NCI-H748 (cell line): ENCODE data around the gene SGPP2.
"Not testable (repeated sequence)": the region's sequence is repeated elsewhere in the genome, so short reads cannot be mapped to it uniquely, and the experiment has no call there.

Experiments
- DNase-seq: peaks from one replicate; lab custom pipeline; 2025; ENCODE audit not compliant: unreplicated experiment; lab: John Stamatoyannopoulos, UW

Gene SGPP2

DNA sequence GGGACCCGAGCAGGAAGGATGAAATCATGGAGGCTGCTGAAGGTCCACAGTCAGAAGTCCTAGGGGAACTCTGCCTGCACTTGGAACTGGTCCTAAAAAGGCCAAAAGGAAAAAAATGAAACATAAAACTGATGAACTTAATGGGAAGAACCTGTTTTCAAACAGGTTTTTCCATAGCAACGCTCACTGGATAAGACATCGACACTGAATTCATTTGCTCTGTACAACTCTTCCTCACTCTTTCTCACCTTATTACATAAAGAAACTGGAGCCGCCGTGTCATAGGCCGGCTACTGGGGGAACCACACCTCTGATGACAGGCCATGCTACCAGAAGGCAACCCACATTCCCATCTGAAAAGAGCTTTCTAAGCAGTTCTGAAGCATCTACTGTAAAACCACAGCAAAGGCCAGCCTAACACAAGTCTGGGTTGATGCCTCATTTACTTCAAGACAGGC, 147.9 kb downstream of the SGPP2 start:
- peak; percentile 11 for DNase-seq

DNA sequence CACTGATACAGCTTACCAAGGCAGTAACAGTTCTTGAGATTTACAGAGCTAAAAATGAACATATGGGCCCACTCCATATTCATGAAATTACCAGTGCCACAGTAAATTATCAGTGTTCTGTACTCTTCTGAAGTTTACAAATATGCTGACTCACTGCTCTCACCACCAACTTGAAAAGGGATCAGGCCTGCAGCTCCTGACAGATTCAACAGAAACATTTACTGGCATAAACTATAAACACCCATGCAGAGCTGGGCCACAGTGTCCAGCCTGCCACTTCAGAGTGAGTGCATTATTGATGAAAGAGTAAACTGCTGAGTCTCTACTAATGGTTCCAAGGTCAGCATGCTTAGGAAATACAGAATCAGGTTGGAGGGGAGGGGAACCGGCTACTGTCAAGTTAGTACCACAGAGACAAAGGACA, 148.4 kb downstream of the SGPP2 start:
- DNase-seq: no peak

DNA sequence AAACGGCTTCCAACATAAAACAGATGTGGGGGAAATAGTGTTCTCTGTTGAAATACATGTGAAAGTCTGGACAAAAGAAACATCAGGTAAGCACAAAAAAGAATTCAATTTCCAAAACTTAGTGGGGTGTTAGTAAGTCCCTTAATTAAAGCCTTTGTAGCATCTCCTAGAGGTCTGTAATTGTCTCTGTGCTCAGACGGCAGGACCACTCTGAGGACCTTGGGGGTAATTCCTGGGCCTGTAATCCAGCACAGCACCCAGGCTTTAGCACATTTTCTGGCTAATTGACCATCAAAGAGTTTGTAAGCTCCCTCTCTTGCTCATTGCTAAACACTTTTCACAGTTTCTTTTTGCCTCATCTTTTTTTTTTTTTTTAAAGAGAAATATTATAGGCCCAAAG, 151.3 kb downstream of the SGPP2 start:
- no peak for DNase-seq

DNA sequence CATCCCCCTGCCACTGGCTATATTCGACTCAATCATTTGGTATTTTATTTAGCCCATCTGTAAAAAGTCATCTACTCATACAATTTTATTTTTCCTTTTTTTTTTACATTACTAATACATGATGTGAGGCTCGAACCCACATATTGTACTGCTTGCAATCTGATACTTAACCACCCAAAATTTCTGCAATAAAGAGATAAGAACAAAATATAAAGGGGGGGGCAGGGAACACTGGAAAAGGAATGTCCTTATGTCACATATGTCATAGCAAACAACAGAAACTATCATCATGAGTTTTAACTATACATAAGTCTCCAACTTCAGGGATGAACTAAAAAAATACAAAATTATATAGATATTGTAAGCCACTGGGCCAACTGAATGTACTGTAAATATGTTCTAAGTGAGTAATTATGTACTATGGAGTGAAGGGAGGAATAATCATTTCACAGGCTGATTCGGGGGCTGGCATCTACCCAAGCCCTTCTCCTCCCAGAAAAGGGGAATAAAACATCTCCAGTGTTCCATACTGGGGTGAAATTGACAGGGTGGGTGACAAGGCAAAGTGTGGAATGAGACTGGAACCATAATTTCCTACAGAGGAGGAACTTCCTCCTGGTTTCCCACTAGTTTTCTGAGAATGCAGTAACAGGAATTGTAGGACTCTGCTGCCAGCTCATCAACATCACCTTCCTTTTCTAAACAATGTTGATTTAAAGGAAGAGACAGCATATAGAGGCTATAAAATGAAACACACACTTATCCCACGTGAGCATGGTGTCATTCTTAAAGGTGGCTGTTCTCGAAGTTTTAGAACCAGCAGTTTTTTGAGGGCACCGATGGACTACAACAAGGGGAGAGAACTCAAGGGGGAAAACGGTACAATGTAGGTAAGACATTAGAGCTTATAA, 152.1 kb downstream of the SGPP2 start:
- DNase-seq: no peak

DNA sequence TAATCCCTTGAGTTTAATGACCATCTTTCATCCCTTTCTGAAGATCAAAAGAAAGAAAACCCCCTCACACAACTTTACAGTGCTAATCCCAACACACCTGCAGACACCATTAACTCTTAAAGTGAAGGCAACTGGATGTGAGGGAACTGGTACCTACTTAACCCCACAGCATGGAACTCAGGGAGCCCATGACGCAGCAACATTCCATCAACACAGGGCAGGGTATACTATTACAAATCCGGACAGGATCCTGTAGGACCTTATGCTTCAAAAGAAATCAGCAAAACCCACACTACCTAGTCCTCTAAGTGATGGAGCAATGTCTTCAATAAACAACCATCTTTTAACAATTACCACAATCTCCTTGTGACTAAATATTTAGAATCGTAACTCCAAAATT, 153.0 kb downstream of the SGPP2 start:
- no peak for DNase-seq

DNA sequence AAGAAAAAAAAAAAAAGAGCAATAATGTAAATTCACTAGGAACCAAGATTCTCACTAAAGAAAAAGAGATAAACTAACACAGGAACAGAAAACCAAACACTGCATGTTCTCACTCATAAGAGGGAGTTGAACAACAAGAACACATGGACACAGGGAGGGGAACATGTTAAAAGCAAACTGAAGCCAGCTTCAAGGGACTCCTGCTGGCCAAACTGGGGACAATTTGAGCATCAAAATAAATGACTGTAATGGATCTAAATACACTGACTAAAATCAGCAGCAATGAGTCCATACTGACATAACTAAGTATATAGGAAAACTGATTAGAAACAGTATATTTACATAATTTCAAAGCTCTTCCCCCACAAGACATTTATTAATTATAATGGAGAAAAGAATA, 158.6 kb downstream of the SGPP2 start:
- DNase-seq: no peak

DNA sequence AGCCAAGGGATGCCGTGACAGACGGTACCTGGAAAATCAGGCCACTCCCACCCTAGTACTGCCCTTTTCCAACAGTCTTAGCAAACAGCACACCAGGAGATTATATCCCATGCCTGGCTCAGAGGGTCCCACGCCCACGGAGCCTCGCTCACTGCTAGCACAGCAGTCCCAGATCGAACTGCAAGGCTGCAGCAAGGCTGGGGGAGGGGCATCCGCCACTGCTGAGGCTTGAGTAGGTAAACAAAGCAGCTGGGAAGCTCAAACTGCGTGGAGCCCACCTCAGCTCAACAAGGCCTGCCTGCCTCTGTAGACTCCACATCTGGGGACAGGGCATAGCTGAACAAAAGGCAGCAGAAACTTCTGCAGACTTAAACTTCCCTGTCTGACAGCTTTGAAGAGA, 160.2 kb downstream of the SGPP2 start:
- DNase-seq: not testable (repeated sequence)

DNA sequence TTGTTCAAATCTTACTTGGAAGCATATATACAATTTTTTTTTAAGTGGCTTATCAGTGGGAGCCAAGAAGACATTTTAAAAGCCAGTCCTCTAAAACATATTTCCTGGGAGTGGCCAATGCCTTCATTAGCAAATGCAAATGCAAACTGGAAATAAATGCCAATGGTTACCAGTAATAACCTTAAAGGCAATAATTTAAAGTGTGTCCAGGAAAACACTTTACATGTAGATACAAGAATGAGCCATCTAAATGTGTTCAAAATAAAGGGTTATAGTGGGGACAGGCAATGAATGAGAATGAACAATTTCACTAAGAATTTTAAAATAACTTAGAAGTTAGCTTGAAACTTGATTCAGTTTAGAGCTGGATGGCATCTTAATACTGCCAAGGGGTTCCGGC, 167.3 kb downstream of the SGPP2 start:
- no peak for DNase-seq

DNA sequence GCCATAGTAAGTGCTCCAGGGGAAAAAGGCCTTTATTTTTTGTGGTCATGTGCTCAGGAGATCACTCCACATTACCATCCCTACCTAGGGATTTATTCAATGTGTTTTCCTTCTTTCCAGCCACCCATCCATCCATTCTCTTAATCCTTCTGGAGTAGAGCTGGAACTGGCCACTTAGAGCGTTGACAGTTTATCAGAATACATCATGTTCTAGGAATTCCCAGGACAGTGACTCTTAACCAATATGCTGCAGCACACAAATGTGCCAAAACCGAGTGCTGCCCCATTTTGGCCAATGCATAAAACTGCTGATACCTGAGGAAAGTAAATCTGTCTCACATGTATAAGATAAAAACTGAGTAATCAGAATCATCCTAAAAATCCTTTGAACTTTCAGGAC, 167.8 kb downstream of the SGPP2 start:
- DNase-seq: no peak

DNA sequence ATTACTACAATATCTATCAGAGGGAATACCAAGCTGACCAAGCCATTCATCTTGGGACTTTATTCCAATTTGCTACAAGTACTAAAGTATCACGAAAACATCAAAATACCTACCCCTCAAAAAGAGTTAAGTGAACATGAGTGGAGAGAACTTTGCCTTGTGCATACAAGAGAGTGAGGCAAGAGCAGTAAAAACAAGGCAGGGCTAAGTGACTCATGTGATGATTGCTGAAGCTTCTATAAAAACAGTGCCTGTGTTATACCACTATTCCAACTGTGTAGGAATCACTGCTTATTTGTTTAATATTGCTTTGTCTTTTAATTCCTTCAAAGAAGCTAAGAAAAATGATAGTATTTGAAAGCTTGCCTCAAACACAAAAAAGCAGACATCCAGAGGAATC, 170.3 kb downstream of the SGPP2 start:
- no peak for DNase-seq

DNA sequence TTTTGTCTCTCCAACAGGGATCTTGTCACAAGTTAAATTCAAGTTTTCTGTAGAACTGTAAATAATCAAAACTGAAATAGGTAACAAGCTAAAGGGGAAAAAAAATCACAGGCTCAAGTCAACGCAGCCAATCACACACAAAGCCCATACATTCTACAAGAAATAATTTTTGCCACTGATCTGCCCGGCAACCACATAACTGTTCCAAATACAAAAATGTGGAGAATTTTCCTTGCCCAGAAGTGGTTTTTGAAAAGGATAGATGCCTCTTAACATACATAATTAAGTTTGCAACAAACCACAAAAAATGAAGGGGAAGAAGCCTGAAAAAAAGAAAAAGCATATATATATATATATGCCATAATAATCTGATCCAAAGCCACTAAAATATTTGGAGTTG, 171.2 kb downstream of the SGPP2 start:
- no peak for DNase-seq

DNA sequence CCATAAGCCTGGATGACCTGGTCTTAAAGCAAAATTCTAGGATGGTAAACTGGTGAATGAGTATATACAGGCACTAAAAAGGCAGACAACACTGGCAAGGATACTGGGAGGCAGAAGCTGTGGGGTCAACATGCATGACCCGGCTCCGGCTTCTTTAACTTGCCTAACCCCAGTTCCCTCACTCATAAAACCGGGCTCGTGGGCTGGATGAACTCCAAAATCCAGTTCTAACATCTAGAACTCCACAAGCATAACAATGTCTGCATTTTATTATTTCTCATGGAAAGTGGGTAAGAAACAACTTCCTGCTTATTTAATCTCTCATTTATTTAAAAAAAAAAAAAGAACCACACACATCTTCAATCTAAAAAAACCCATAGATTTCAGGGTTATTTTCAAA, 174.3 kb downstream of the SGPP2 start:
- DNase-seq: no peak

DNA sequence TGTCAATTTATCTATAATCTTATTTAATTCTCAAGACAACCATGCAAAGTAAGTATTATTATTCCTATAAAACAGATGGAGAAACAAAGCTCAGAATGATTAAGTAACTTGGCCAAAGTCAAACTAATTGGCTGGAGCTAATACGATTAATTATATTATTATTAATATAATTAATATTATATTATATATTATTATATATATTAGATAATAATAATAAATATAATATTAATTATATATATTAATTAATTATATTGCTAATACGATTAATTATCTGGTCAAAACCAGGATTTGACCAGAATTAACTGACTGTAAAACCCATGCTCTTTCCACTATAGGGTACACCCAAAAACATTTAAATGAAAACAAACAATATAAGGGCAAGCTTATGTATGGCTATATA, 179.2 kb downstream of the SGPP2 start:
- no peak for DNase-seq

DNA sequence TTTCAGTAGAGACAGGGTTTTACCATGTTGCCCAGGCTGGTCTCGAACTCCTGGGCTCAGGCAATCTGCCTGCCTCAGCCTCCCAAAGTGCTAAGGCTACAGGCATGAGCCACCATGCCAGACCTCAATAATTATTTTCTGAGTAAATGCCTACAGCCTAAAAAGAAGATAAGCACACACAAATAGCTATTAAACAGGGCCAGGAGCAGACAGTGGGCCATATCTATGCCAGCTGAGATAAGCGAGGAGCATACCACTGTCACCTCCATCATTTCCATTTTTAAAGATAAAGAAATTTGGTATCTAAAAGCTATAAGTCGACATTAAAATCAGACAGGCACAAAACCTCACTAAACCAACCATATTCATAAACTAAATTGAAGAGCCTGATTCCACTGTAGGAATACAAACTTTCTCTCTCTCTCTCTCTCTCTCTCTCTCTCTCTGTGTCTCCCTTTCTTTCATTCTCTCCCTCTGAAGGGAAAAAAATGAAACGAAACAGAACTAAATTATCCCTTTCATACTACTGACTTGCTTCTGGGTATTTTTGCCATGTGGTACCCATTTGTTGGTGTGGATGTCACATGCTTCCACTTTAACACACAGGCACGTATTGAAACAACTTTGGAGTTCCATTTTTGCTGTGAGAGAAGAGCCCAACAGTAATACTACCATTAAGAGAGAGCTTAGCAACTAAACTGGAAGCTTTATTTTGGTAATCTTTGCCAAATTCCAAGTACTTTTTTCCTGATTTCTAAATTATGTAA, 180.6 kb downstream of the SGPP2 start:
- DNase-seq: no peak

DNA sequence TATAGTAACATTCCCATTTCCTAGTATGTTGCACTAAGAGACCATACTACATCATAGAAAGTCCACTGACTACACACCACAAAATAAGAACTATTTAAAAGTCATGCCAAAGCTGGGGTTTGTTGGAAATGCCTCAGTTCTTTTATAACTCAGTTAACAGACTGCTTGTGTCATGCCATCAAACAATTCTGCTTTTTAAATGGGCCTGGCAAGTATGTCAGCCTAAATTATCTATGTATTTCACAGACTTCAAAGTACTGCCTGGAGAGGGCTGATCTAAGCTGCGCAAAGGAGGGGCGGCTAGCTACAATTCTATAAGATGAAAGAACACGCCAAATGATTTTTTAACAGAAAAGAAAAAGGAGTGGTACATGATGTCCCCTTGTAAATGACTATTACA, 182.0 kb downstream of the SGPP2 start:
- DNase-seq: no peak

DNA sequence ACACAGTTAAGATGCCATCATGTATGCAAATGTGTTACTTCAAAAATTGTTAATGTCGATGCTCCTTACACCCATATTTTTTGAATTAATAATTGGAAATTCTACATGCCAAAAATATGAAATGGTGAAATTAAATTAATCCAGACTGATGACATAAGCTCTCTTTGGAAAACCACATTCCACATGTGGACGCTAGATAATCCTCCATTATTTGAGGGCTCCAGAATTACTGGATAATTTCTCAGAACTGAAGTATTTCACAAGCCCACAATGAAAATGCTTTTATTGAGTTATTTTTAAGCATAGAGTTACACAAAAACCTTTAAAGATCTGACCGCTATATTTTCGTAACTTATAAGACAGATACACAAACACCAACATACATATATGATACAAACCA, 183.7 kb downstream of the SGPP2 start:
- no peak for DNase-seq

DNA sequence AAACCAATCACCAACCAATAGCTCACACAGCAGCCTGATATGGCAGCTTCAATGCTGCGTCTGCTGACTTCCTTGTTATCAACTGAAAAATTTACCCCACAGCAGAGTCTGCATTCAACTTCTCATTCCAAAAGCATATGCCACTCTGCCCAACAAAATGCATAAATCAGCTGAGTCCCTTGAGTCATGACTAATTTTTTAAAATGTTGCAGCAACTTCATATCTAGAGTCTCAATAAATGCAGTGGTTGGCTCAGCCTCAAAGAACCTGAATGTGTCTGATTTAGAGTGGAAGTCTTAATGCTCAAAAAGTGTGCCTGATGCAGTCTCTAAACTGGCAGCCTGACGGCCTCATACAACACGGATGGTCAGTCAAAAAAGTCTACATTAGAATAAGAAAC, 185.0 kb downstream of the SGPP2 start:
- DNase-seq: no peak
